Fibroblast of lung (primary cell): Measurements from ENCODE around the gene CLIC6. TPM values are rescaled to one million over a fixed set of nuclear protein-coding genes. Genes with fewer than 3 reads are reported as not detected.

Experiments used
- DNase-seq, 2 donors: peaks; one replicate each; pipeline versions ENCODE4 v3.0.0 to v3.0.0-alpha.2; 2010; ENCODE audit warnings: low read depth in 2 of 2
- H2AFZ ChIP-seq: 2 replicates; pipeline ENCODE4 v1.5.1; 2012; ENCODE audit warnings: low read length, control low read depth, inconsistent platforms
- H3K27ac ChIP-seq: 2 replicates; pipeline ENCODE4 v1.5.1; 2011; ENCODE audit warnings: low read length, control low read depth; ENCODE audit not compliant: insufficient read depth
- H3K27me3 ChIP-seq: 2 replicates; pipeline ENCODE4 v1.5.1; 2011; ENCODE audit warnings: mild to moderate bottlenecking, low read length; ENCODE audit not compliant: control insufficient read depth, insufficient read depth
- H3K36me3 ChIP-seq: 2 replicates; pipeline ENCODE4 v1.5.1; 2011; ENCODE audit warnings: low read length; ENCODE audit not compliant: control insufficient read depth, insufficient read depth
- H3K4me1 ChIP-seq: 2 replicates; pipeline ENCODE4 v1.5.1; 2011; ENCODE audit warnings: low read length; ENCODE audit not compliant: control insufficient read depth, insufficient read depth; ENCODE audit errors: extremely low read depth
- H3K4me2 ChIP-seq: 2 replicates; pipeline ENCODE4 v1.5.1; 2011; ENCODE audit warnings: low read length, control low read depth; ENCODE audit not compliant: insufficient read depth; ENCODE audit errors: extremely low read depth
- H3K4me3 ChIP-seq, 4 experiments: fragments of 200-600 bp in 1 of 4; sonication (generic) in 1 of 4; replicated peaks in 1 of 4; 2 replicates each; pipeline ENCODE4 v1.5.1; 2011 to 2016; ENCODE audit warnings: low read length in 4 of 4, low read depth in 3 of 4, mild to moderate bottlenecking in 3 of 4, control low read depth in 2 of 4, inconsistent platforms in 1 of 4, mixed read lengths in 1 of 4; ENCODE audit not compliant: insufficient read depth in 1 of 4; ENCODE audit errors: control extremely low read depth in 1 of 4
- H3K79me2 ChIP-seq: 2 replicates; pipeline ENCODE4 v1.5.1; 2012; ENCODE audit warnings: mild to moderate bottlenecking, low read length, inconsistent platforms; ENCODE audit not compliant: control insufficient read depth, insufficient read depth
- H3K9ac ChIP-seq: 2 replicates; pipeline ENCODE4 v1.5.1; 2011; ENCODE audit warnings: mild to moderate bottlenecking, low read length, control low read depth; ENCODE audit not compliant: insufficient read depth
- H3K9me3 ChIP-seq: 2 replicates; pipeline ENCODE4 v1.5.1; 2012; ENCODE audit warnings: low read depth, low read length; ENCODE audit not compliant: control insufficient read depth, insufficient read depth
- H4K20me1 ChIP-seq: 2 replicates; pipeline ENCODE4 v1.5.1; 2011; ENCODE audit warnings: low read length; ENCODE audit not compliant: control insufficient read depth, insufficient read depth; ENCODE audit errors: extremely low read depth
- CTCF ChIP-seq, 2 donors: IDR thresholded peaks in 1 of 2; conservative IDR thresholded peaks in 1 of 2; 1 replicate in 1 of 2; 2 replicates in 1 of 2; pipeline ENCODE4 v1.5.1; 2011 to 2012; ENCODE audit warnings: low read length in 2 of 2, control low read depth in 1 of 2, inconsistent platforms in 1 of 2, low read depth in 1 of 2, mild to moderate bottlenecking in 1 of 2
- EZH2 ChIP-seq: IDR thresholded peaks from 2 replicates; pipeline ENCODE4 v1.5.1; 2012; ENCODE audit warnings: low read length, control low read depth, mild to moderate bottlenecking; ENCODE audit errors: missing control alignments
- polyA plus RNA-seq, 2 donors: library from polyadenylated mRNA; depleted of rRNA in 1 of 2; stranded (reverse) in 1 of 2; unstranded in 1 of 2; fragments of >200 nt; gene quantifications; 2 replicates each; pipeline ENCODE4 v1.2.1, GENCODE V29; 2011 to 2012; ENCODE audit warnings: missing spikeins in 1 of 2
- total RNA-seq: library from RNA; depleted of rRNA; stranded (reverse); fragments of >200 nt; gene quantifications from 2 replicates; pipeline ENCODE4 v1.2.1, GENCODE V29; 2014

CLIC6 gene
- total and polyA plus RNA-seq, 2 donors (not counting 1 experiment from before 2014, with no cell fraction given), result 2.0 to 5.3 TPM

GRCh38 chr21:34764715-34765284 lies 96.0 kb downstream of the CLIC6 start:
- no peak overlapping the region for H3K4me3 ChIP-seq
- no peak for DNase-seq
- H3K4me1 ChIP-seq, result no peaks in the 10 kb centered on the region
- no peaks in the 10 kb centered on the region for H3K79me2 ChIP-seq
- no peak overlapping the region for H3K27ac ChIP-seq
- TF ChIP-seq CTCF (conservative IDR thresholded peaks at IDR 0.05 in 1 of 2, IDR thresholded peaks at IDR 0.05 in 1 of 2; ENCODE audit: low read depth in 1 of 2, low read length in 2 of 2), result no peak
- TF ChIP-seq EZH2, result no peak
- H3K27me3 ChIP-seq, result no peaks in the 10 kb centered on the region
- no peaks in the 10 kb centered on the region for H4K20me1 ChIP-seq
- H3K4me2 ChIP-seq, result no peak overlapping the region
- no peaks in the 10 kb centered on the region for H3K9me3 ChIP-seq
- H2AFZ ChIP-seq, result no peak overlapping the region
- H3K36me3 ChIP-seq, result no peaks in the 10 kb centered on the region
- H3K9ac ChIP-seq, result no peak overlapping the region

GRCh38 chr21:34765619-34766018 lies 96.8 kb downstream of the CLIC6 start:
- no peak overlapping the region for H3K4me3 ChIP-seq
- H3K4me1 ChIP-seq, result no peaks in the 10 kb centered on the region
- no peak overlapping the region for H2AFZ ChIP-seq
- H3K36me3 ChIP-seq, result no peaks in the 10 kb centered on the region
- no peak overlapping the region for H3K9ac ChIP-seq
- no peak overlapping the region for H3K4me2 ChIP-seq
- no peaks in the 10 kb centered on the region for H3K27me3 ChIP-seq
- H3K9me3 ChIP-seq, result no peaks in the 10 kb centered on the region
- DNase-seq, result no peak
- TF ChIP-seq CTCF (conservative IDR thresholded peaks at IDR 0.05 in 1 of 2, IDR thresholded peaks at IDR 0.05 in 1 of 2; ENCODE audit: low read depth in 1 of 2, low read length in 2 of 2) (no peak), EZH2 (no peak)
- no peaks in the 10 kb centered on the region for H3K79me2 ChIP-seq
- H4K20me1 ChIP-seq, result no peaks in the 10 kb centered on the region
- H3K27ac ChIP-seq, result no peak overlapping the region

GRCh38 chr21:34766862-34767261 lies 98.1 kb downstream of the CLIC6 start:
- no peak overlapping the region for H3K4me3 ChIP-seq
- no peak overlapping the region for H3K4me2 ChIP-seq
- no peak overlapping the region for H3K27ac ChIP-seq
- H3K9me3 ChIP-seq, result no peaks in the 10 kb centered on the region
- H3K27me3 ChIP-seq, result no peaks in the 10 kb centered on the region
- no peak for TF ChIP-seq CTCF (conservative IDR thresholded peaks at IDR 0.05 in 1 of 2, IDR thresholded peaks at IDR 0.05 in 1 of 2; ENCODE audit: low read depth in 1 of 2, low read length in 2 of 2)
- no peak for TF ChIP-seq EZH2
- no peaks in the 10 kb centered on the region for H3K79me2 ChIP-seq
- H3K4me1 ChIP-seq, result no peaks in the 10 kb centered on the region
- H3K9ac ChIP-seq, result no peak overlapping the region
- no peaks in the 10 kb centered on the region for H4K20me1 ChIP-seq
- no peak overlapping the region for H2AFZ ChIP-seq
- H3K36me3 ChIP-seq, result no peaks in the 10 kb centered on the region
- DNase-seq, result peak in 1 of 2 donors; percentile 33

Other genes with a start within 250 kb of the CLIC6 start
- 0.26 TPM in 1 of 2 replicates, not detected in the other for gene SMIM34, start 245.0 kb upstream of the CLIC6 start, total RNA-seq
- gene SMIM34, start 245.0 kb upstream of the CLIC6 start, polyA plus RNA-seq, result not detected in 2 replicates
- gene KCNE1, start 156.8 kb upstream of the CLIC6 start, total RNA-seq, result under 0.01 and 0.33 TPM in 2 replicates
- gene KCNE1, start 156.8 kb upstream of the CLIC6 start, polyA plus RNA-seq, result 0.45 and 0.63 TPM in 2 replicates
- gene RCAN1, start 53.9 kb upstream of the CLIC6 start, total RNA-seq, result 163 and 259 TPM in 2 replicates
- 55.9 and 94.8 TPM in 2 replicates for gene RCAN1, start 53.9 kb upstream of the CLIC6 start, polyA plus RNA-seq